Adrenal gland (tissue), 5 donors: Measurements from ENCODE around the gene DCXR.

Source experiments
- CTCF ChIP-seq, 6 experiments: fragments of 450-650 bp in 4 of 6; fragments of 200-600 bp in 2 of 6; sonication (generic) in 1 of 6; IDR thresholded peaks; 1 replicate in 5 of 6; 2 replicates in 1 of 6; pipeline versions ENCODE4 v1.5.1 to v1.8.0; 2016 to 2021; ENCODE audit warnings: antibody characterized with exemption in 6 of 6, mild to moderate bottlenecking in 2 of 6, moderate library complexity in 1 of 6
- POLR2A ChIP-seq, 2 donors: fragments of 450-650 bp; IDR thresholded peaks; one replicate each; pipeline ENCODE4 v1.6.1; 2017; ENCODE audit warnings: antibody characterized with exemption in 2 of 2, mild to moderate bottlenecking in 2 of 2, moderate library complexity in 1 of 2
- donor health status: DM: no; HTN: no; CAD: no.

- no peak for TF ChIP-seq POLR2A (IDR thresholded peaks at IDR 0.05)
- TF ChIP-seq CTCF (IDR thresholded peaks at IDR 0.05) = no peak
These were observed 46.4 kb downstream of the DCXR start for GRCh38 chr17:81990836-81991683.
